Measurements from ENCODE around the gene TACO1.

- TF ChIP-seq POLR2AphosphoS5 (IDR thresholded peaks at IDR 0.05) (no peak), CTCF (IDR thresholded peaks at IDR 0.05) (no peak), POLR2A (IDR thresholded peaks at IDR 0.05) (no peak), EP300 (IDR thresholded peaks at IDR 0.05) (no peak)
Observed at GRCh38 chr17:63598281-63598680, 2.4 kb upstream of the TACO1 start.

All from suprapubic skin (tissue), 4 donors.